HG02938 (cell line): Measurements from ENCODE around the gene CD69.
"Not testable (repeated sequence)": the region's sequence is repeated elsewhere in the genome, so short reads cannot be mapped to it uniquely, and the experiment has no call there.

Experiments
- ATAC-seq: cut with Tn5 transposase; IDR thresholded peaks from one replicate; pipeline ENCODE4 v1.9.1; 2021; ENCODE audit warnings: mild to moderate bottlenecking, moderate library complexity; ENCODE audit not compliant: unreplicated experiment

CD69 gene

GRCh38 chr12:9751204-9752144 is 9.2 kb downstream of the CD69 start:
- ATAC-seq: no peak

DNA sequence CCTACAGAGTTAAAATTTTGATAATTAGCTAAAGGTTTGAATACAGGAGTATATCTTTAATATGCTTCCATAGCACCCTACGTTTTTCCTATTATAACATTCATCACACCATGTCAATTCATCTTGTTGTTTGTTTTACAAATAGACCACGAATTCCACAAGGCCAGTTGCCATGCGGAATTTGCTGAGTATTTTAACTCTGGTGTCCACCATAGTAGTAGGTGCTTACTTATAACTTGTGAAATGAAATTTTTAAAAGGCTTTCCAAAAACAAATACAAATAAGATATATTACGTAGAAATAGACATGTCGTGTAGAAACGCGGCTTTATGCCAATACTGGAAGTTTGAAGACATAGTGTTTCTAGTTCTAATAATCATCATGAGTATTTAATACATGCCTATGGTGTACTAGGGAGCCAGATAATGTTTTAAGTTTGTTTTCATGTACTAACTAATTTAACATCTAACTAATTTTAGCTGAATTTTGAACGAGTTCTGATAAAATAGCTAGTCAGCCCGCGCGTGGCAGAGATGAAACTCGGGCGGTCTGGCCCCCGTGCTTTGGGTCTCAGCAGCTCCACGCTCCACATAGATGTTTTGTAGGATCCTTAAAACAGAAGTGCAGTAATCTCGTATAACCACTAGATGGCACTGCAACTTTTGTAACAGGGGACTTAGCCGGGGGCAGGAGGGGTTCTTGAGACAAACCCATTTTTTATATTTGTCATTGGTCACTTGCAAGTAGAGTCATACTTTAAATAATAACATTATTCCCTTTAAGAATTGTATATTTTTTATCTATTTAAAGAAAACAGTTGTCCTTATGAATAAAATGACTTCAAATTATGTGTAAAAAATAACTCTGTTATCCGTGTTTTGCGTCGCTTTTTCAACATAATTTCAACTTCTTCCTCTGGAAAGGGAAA is 10.2 kb downstream of the CD69 start:
- ATAC-seq: no peak

- ATAC-seq: no peak
These were observed 11.1 kb downstream of the CD69 start for GRCh38 chr12:9749640-9750039.

GRCh38 chr12:9745199-9745598 is 15.5 kb downstream of the CD69 start:
- no peak for ATAC-seq

GRCh38 chr12:9742661-9743060 is 18.0 kb downstream of the CD69 start:
- ATAC-seq: no peak

- peak; percentile 75 for ATAC-seq
These were observed 19.0 kb downstream of the CD69 start for GRCh38 chr12:9741726-9742125.

DNA sequence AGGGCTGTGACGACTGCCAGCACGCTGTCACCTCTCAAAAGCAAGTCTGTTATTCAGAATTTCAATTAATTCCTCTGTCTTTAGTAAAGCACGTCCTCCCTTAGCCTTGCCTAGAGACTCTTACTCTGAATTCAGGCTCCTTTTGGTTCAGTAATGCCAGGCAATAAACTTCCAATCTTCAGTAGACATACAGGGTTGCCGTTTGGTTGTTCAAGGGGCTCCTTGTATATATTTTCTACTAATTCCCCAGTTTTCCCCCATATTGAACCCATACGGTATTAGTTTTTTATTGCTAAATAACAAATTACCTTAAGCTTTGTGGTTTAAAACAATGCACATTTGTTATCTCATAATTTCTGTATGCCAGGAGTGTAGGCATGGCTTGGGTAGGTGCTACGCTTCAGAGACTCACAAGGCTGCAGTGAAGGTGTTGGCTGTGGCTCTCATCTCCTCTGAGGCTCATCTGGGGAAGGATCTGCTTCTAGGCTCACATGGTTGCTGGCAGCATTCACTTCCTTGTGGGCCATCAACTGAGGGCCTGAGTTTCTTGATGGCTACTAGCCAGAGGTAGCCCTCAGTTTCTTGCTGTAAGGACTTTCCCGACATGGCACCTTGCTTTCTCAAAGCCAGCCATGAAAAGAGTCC is 20.5 kb downstream of the CD69 start:
- no peak for ATAC-seq

DNA sequence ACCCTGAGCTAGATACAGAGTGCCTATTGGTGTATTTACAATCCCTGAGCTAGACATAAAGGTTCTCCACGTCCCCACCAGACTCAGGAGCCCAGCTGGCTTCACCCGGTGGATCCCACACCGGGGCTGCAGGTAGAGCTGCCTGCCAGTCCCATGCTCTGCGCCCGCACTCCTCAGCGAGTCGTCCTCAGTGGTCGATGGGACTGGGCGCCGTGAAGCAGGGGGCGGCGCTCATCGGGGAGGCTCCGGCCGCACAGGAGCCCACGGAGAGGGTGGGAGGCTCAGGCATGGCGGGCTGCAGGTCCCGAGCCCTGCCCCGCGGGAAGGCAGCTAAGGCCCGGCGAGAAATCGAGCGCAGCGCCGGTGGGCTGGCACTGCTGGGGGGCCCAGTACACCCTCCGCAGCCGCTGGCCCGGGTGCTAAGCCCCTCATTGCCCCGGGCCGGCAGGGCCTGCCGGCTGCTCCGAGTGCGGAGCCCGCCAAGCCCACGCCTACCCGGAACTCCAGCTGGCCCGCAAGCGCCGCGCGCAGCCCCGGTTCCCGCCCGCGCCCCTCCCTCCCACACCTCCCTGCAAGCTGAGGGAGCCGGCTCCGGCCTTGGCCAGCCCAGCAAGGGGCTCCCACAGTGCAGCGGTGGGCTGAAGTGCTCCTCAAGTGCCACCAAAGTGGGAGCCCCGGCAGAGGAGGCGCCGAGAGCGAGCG is 21.1 kb downstream of the CD69 start:
- ATAC-seq: not testable (repeated sequence)

GRCh38 chr12:9738905-9739304 is 21.8 kb downstream of the CD69 start:
- not testable (repeated sequence) for ATAC-seq

- no peak for ATAC-seq
These were observed 23.6 kb downstream of the CD69 start for GRCh38 chr12:9736936-9737705.

DNA sequence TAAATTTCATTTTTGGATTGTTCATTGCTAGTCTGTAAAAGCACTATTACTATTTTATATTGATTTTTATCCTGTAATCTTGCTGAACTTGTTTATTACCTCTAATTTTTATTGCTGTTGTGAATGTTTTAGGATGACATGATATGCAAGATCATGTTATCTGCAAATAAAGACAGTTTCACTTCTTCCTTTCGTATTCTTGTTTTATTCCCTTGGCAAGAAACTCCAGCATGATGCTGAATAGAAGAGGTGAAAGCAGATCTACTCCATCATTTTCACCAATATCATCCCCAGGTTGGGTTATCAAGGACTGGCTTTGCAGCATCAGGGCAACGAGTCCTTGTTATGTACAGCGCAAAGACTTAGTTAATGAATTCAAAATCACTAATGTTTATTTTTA is 25.1 kb downstream of the CD69 start:
- ATAC-seq: no peak

DNA sequence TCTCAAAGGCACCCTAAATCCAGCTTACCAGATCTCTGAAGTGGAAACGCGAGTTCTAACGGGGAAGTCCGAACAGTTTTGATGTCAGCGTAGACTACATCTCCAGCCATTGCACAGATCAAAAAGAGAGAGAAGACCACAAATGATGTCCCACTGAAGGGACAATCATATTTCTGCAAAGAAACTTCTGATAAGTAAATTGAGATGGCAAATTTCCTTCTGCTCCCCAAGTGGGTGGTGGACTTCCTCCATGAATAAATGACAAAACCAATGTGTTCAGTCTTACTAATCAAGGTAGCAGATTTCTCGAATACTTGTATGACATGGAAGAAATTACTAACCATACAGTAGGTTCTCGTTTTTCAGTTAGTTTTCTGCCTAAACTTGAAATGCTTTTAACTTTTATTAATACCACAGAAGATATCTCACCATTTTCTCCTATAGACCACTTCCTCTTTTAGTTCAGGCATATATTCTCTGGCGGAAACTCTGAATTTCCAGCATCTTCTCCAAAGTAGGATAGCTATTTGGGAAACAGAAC is 27.7 kb downstream of the CD69 start, which contains the start of gene CLECL1:
TSS of gene CLECL1 (minus strand) at position 177 of the 541 bp plus-strand sequence.
- ATAC-seq: peak; percentile 37

DNA sequence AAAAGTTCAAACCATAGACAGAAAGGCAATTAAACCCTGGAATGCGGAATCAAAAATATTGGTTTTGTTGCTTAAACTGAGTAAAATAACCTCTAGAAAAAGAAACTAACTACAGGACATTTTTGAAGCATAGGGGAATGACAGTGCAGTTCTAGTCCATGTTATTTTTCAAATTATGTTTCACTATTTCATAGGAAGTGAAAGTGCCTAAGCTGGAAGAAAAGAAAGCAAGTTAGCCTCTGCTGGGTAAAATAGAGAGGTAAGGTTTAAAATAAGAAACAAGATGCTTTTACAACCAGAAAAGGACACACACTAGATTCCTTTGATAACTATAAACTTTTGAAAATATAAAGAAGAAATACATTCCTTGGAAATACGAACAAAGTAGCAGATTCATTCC is 28.9 kb downstream of the CD69 start:
- peak; percentile 35 for ATAC-seq

GRCh38 chr12:9731393-9731792 is 29.3 kb downstream of the CD69 start:
- no peak for ATAC-seq

DNA sequence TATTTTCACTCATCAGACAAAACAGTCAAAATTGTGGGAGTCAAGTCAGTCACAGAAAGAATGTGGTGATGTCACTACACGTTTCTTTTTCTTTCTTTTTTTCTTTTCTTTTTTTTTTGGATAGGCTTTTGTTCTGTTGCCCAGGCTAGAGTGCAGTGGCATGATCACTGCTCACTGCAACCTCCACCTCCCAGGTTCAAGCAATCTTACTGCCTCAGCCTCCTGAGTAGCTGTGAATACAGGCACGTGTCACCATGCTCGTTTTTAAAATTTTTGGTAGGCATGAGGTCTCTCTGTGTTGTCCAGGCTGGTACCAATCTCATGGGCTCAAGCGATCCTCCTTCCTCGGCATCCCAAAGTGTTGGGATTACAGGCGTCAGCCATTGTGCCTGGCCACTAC is 30.1 kb downstream of the CD69 start:
- ATAC-seq: no peak

GRCh38 chr12:9730011-9730410 is 30.7 kb downstream of the CD69 start:
- no peak for ATAC-seq

- no peak for ATAC-seq
These were observed 31.6 kb downstream of the CD69 start for GRCh38 chr12:9729082-9729481.

DNA sequence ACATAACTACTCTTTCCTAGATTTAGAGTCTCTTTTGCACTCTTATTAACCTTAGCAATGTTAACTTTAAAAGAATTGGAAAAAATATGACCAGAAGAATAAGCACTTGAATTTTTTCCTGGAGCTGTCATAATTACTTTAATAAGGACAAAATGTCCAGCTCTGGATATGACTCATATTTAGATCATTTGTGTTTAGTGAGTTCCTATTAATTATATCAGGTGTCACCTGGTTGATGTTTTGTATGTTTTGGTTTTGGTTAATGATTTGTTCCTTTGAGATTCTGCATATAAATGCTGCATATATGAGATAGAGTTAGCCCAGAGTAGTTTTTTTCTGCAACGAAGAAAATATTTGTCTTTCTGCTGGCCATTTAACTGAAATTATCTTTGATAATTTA is 32.9 kb downstream of the CD69 start:
- no peak for ATAC-seq

GRCh38 chr12:9725213-9725870 is 35.4 kb downstream of the CD69 start:
- no peak for ATAC-seq
